HG03521 (cell line): ENCODE data around the gene MYH10.

Experiments
- ATAC-seq: cut with Tn5 transposase; IDR thresholded peaks from one replicate; pipeline ENCODE4 v1.9.1; 2021; ENCODE audit warnings: mild to moderate bottlenecking, moderate library complexity; ENCODE audit not compliant: unreplicated experiment

Gene MYH10

GRCh38 chr17:8610558-8610957, 20.0 kb downstream of the MYH10 start:
- no peak for ATAC-seq

- no peak for ATAC-seq
Measured at GRCh38 chr17:8609910-8610309, 20.6 kb downstream of the MYH10 start.

DNA sequence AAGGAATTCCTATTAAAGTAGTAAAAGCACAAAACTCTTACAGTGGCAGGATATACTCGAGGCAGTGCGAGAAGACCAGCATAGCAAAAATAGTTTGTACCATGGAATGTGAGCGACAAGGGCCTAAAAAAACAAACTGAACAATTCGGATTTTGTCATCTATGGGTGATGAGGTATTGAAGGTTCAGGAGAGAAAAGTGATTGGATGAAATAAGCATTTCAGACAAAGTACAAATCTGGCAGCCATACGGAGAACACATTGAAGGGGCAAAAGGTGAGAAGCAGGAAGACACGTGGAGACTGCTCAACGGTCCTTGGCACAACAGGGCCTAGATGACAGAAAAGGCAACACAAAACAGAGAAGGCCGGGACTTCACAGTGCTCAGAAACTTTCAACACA, 22.5 kb downstream of the MYH10 start:
- ATAC-seq: no peak

DNA sequence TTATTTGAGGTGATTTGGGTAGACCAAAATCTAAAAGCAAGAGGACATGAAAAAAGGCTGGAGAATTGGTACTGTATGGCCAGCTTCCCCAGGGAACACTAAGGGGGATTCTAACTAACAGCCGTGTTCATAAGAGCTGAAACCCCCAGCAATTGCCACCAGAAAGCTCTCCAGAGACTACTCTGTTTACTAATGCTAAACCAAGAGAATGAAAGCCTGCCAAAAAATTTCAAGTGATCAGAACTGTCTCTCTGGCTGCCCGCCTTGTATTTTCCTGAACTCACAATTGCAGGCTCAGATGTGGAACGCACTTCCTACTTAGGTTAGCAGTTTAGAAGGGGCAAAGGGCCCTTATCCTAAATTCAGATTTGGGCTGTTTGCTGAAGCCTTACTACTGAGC, 24.1 kb downstream of the MYH10 start:
- ATAC-seq: no peak

DNA sequence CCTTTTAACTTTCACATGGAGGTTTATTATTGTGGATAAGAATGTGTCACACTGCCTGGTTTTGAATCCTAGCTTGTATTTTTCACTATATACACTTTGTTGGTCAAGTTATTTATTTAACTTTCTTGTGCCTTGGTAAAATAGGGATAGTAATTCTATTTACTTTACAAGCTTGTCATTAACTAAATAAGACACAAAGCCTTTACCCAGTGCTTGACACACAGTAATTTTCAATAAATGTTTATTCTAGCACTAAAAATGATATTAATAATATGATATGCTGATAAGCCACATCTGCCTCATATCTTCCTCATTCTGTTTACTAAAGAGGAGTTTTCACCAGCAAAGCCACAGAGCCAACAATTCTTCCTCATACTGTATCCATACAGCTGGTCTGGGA, 27.8 kb downstream of the MYH10 start:
- no peak for ATAC-seq

GRCh38 chr17:8599351-8600011, 31.0 kb downstream of the MYH10 start:
- no peak for ATAC-seq

- no peak for ATAC-seq
Measured at GRCh38 chr17:8598913-8599312, 31.6 kb downstream of the MYH10 start.

GRCh38 chr17:8593830-8594229, 36.7 kb downstream of the MYH10 start:
- no peak for ATAC-seq

- ATAC-seq: no peak
Measured at GRCh38 chr17:8593276-8593675, 37.2 kb downstream of the MYH10 start.

DNA sequence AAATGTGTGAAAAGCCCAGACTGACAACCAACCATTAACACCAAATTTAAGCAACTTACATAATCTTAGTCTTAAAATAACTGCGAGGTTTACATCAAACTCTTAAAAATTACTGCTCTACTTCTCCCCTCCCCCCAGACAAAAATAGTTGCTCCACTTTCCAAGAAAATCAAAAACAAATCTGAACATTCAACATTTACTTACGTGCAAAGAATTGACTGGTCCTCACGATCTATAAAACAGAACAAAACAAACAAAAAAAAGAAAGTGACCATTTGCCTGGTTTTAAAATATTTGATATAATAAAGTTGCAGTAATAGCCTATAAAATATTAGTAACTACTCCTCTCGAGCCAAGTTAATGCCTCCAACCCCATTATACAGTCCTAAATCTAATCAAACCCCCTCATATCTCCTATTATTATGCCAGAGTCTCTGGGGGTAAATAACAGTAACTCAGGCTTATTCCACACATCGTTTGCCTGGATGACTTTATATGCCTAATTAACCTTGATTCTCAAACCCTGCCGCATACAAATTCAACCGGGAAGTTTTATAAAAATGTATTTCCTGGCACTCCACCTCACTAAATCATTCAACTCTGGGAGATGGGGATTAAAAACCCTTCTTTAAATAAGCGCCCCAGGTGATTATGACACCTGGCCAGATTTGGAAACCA, 41.5 kb downstream of the MYH10 start:
- no peak for ATAC-seq

- ATAC-seq: no peak
Measured at GRCh38 chr17:8586766-8587165, 43.8 kb downstream of the MYH10 start.

- no peak for ATAC-seq
Measured at GRCh38 chr17:8585911-8586310, 44.6 kb downstream of the MYH10 start.

DNA sequence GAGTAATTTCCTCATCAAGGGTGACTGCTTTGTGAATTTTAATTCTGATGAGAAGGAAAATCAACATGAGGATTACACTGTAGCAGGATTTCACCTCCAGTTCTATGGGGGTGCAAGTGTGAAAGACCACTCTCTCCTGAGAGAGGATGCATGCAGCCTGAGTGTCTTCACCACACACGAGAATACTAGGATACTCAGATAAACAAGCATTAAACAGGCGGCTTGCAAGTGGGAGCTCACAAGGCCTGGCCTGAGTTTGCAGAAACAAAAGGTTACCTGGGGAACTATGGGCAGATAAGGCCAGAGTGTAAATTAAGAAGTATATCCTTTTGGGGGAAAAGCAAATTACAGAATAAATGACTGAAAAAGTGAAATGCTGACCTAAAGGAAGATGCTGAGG, 46.6 kb downstream of the MYH10 start:
- no peak for ATAC-seq

GRCh38 chr17:8580952-8581658, 49.4 kb downstream of the MYH10 start:
- no peak for ATAC-seq

DNA sequence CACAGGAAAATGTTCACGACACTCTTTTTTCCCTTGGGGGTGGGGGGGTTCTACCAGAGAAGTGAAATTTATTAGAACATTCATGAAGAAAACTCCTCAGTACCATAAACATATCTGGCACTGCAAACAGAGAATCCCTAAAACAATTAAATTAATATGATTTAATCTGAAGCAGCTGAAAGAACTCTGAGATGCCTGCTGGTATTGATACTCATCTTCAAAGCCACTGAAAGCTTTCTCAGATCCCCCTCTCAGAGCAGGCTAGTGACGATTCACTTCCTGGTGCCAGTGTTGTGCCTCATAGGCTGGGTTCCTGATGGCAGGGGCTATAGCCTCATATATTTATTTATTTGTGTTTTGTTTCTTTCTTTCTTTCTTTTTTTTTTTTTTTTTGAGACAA, 52.7 kb downstream of the MYH10 start:
- ATAC-seq: no peak

DNA sequence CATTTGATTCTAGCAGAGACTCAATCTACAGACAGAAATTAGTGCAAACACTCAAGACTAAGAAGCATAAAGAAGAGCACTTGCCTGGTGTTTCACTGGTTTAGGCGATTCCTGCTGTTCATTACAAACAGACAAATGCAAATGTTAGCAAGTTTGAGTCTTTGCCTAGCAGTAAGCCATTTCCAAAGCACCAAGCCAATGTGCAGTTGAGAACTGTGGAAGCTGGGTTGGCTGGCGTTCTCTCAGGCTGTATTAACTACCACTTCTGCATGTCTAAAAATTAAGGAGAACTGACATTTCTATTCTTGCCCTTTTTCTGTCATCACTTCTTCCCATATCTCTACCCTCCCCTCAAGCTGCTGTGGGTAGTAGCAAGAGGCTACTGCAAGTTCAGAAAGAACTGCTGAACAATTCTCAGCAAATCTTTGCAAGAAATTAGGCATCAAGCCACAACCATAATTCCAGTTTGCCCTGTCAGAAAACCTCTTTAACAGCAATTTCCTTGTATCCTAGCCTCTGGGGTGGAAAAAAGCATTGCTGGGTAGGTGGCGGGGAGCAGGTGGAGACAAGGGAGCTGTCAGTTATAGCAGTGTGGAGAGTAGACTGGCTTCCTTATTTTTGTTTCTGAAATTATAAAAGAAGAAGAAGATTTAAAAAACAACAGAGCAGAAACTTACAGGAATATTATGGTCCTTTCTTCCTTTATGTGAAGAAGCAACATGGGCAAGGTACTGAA, 53.8 kb downstream of the MYH10 start:
- ATAC-seq: no peak

DNA sequence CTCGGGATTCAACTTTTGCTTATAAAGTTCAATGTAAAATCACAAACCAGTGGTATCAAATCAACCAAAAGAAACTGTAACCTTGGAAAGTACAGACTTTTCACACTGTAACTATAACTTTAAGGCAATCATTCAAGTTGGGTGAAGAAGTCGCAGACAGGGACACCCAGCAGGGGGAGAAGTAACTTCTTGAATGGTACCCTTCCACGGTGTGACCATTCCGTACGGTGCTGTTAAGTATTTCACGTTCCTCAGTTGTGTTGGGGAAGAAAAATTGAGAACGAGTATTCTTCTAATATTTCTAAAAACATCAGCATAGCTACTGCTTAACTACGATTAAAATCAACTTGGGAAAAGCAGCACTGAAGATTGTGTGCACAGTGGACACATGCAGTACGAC, 55.8 kb downstream of the MYH10 start:
- no peak for ATAC-seq

- ATAC-seq: no peak
Measured at GRCh38 chr17:8572764-8573163, 57.8 kb downstream of the MYH10 start.

GRCh38 chr17:8563981-8564602, 66.4 kb downstream of the MYH10 start:
- no peak for ATAC-seq

GRCh38 chr17:8563024-8563776, 67.3 kb downstream of the MYH10 start:
- no peak for ATAC-seq
